Neural progenitor cell (in vitro differentiated cells): ENCODE results near the gene RGS8. TPM values are rescaled to one million over a fixed set of nuclear protein-coding genes. Genes with fewer than 3 reads are reported as not detected.
"Not testable (repeated sequence)": the region's sequence is repeated elsewhere in the genome, so short reads cannot be mapped to it uniquely, and the experiment has no call there.

ENCODE experiments used
- DNase-seq: peaks from one replicate; pipeline ENCODE4 v3.0.0-alpha.2; 2016; ENCODE audit warnings: low spot score
- H2AFZ ChIP-seq: fragments of 200-600 bp; sonication (generic); replicated peaks from 2 replicates; pipeline ENCODE4 v1.6.1; 2016; ENCODE audit warnings: antibody characterized with exemption
- H3F3A ChIP-seq: fragments of 200-600 bp; sonication (generic); 2 replicates; pipeline ENCODE4 v1.6.1; 2016; ENCODE audit warnings: antibody characterized with exemption, low read depth
- H3K27ac ChIP-seq: fragments of 200-600 bp; sonication (generic); 2 replicates; pipeline ENCODE4 v1.5.1; 2016; ENCODE audit warnings: mild to moderate bottlenecking
- H3K27me3 ChIP-seq: fragments of 200-600 bp; sonication (generic); 2 replicates; pipeline ENCODE4 v1.6.1; 2016; ENCODE audit warnings: mild to moderate bottlenecking, moderate library complexity
- H3K36me3 ChIP-seq: fragments of 200-600 bp; sonication (generic); 2 replicates; pipeline ENCODE4 v1.5.1; 2016
- H3K4me1 ChIP-seq: fragments of 200-600 bp; sonication (generic); 2 replicates; pipeline ENCODE4 v1.6.1; 2016; ENCODE audit warnings: mixed run types
- H3K4me2 ChIP-seq: fragments of 200-600 bp; sonication (generic); 2 replicates; pipeline ENCODE4 v1.6.1; 2016
- H3K4me3 ChIP-seq: fragments of 200-600 bp; sonication (generic); 2 replicates; pipeline ENCODE4 v1.5.1; 2016
- H3K79me2 ChIP-seq: fragments of 200-600 bp; sonication (generic); 2 replicates; pipeline ENCODE4 v1.6.1; 2016; ENCODE audit warnings: low read depth
- H3K9ac ChIP-seq: fragments of 200-600 bp; sonication (generic); 2 replicates; pipeline ENCODE4 v1.6.1; 2016
- H3K9me3 ChIP-seq: fragments of 200-600 bp; sonication (generic); 2 replicates; pipeline ENCODE4 v1.5.1; 2016; ENCODE audit warnings: low read depth
- H4K20me1 ChIP-seq: fragments of 200-600 bp; sonication (generic); 2 replicates; pipeline ENCODE4 v1.6.1; 2016; ENCODE audit warnings: low read depth
- H3K27ac Mint-ChIP-seq: 3 replicates; pipeline ENCODE4 v1.8.0; 2021; ENCODE audit warnings: mixed read lengths
- H3K27me3 Mint-ChIP-seq: 2 replicates; pipeline ENCODE4 v1.8.0; 2022; ENCODE audit warnings: low read depth, mild to moderate bottlenecking, inconsistent platforms, moderate library complexity, mixed read lengths; ENCODE audit not compliant: insufficient read depth
- H3K36me3 Mint-ChIP-seq: 3 replicates; pipeline ENCODE4 v1.8.0; 2021; ENCODE audit warnings: mixed read lengths
- H3K4me1 Mint-ChIP-seq: 3 replicates; pipeline ENCODE4 v1.8.0; 2021; ENCODE audit warnings: mixed read lengths
- H3K4me3 Mint-ChIP-seq: 3 replicates; pipeline ENCODE4 v1.8.0; 2021; ENCODE audit warnings: mild to moderate bottlenecking, moderate library complexity, mixed read lengths
- H3K9me3 Mint-ChIP-seq: 3 replicates; pipeline ENCODE4 v1.8.0; 2020; ENCODE audit warnings: mixed read lengths
- EZH2 ChIP-seq: fragments of 200-600 bp; sonication (generic); IDR thresholded peaks from 2 replicates; pipeline ENCODE4 v1.6.1; 2017; ENCODE audit warnings: antibody characterized with exemption, mild to moderate bottlenecking, moderate library complexity
- EZH2phosphoT487 ChIP-seq: fragments of 200-600 bp; sonication (generic); IDR thresholded peaks from 2 replicates; pipeline ENCODE4 v1.6.1; 2017; ENCODE audit warnings: antibody characterized with exemption
- total RNA-seq: library from RNA; depleted of rRNA; stranded (reverse); fragments of >200 nt; gene quantifications from 2 replicates; pipeline ENCODE4 v1.2.3, GENCODE V29; 2015; ENCODE audit warnings: low replicate concordance
- TF ChIP-seq, protein P1 (sequence below): fragments of 200-600 bp; sonication (generic); IDR thresholded peaks from 2 replicates; pipeline ENCODE4 v1.5.1; 2017; ENCODE audit warnings: antibody characterized with exemption, mild to moderate bottlenecking

Gene RGS8
- total RNA-seq, 1 donor from 2014 or later = 0.99 TPM

DNA sequence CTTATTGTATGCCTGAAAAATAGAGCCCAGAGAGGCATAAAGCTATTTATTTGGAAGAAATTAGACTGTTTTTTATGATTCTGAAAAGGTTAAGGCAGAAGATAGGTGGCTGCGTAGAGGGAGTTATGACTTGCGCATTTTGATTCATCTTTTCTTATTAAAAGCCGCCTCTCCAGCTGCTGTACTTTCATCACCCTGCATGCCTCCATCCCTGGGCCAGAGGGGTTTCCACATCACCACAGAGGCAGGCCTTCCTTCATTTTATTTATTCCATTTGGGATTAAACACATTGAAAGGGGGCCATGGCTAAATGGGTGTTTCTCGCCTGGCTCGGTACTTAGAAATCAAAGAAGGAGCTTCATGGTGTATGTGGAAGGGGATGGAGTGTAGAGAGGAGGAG is 14.6 kb upstream of the RGS8 start:
- TF ChIP-seq, protein P1, sequence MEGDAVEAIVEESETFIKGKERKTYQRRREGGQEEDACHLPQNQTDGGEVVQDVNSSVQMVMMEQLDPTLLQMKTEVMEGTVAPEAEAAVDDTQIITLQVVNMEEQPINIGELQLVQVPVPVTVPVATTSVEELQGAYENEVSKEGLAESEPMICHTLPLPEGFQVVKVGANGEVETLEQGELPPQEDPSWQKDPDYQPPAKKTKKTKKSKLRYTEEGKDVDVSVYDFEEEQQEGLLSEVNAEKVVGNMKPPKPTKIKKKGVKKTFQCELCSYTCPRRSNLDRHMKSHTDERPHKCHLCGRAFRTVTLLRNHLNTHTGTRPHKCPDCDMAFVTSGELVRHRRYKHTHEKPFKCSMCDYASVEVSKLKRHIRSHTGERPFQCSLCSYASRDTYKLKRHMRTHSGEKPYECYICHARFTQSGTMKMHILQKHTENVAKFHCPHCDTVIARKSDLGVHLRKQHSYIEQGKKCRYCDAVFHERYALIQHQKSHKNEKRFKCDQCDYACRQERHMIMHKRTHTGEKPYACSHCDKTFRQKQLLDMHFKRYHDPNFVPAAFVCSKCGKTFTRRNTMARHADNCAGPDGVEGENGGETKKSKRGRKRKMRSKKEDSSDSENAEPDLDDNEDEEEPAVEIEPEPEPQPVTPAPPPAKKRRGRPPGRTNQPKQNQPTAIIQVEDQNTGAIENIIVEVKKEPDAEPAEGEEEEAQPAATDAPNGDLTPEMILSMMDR = no peak
- TF ChIP-seq EZH2 = no peak
- TF ChIP-seq EZH2phosphoT487 = no peak
- Histone ChIP-seq H3K4me2 (no peak overlapping the region), H3K36me3 (no peaks in the 10 kb centered on the region), H3K79me2 (no peaks in the 10 kb centered on the region), H3F3A (peaks cover 42% of the 10 kb centered on the region), H3K9me3 (no peaks in the 10 kb centered on the region), H4K20me1 (no peaks in the 10 kb centered on the region), H3K4me3 (no peak overlapping the region), H3K4me1 (peaks cover 63% of the 10 kb centered on the region), H3K27ac (peak overlapping the region; percentile 13), H3K9ac (no peak overlapping the region), H2AFZ (peak overlapping the region; percentile 86), H3K27me3 (no peaks in the 10 kb centered on the region)
- Mint-ChIP-seq H3K27ac (peak overlapping the region; percentile 86), H3K9me3 (peaks cover 3% of the 10 kb centered on the region), H3K27me3 (no peaks in the 10 kb centered on the region), H3K36me3 (no peaks in the 10 kb centered on the region), H3K4me1 (peaks cover 40% of the 10 kb centered on the region), H3K4me3 (peak overlapping the region; percentile 4)
- no peak for DNase-seq

DNA sequence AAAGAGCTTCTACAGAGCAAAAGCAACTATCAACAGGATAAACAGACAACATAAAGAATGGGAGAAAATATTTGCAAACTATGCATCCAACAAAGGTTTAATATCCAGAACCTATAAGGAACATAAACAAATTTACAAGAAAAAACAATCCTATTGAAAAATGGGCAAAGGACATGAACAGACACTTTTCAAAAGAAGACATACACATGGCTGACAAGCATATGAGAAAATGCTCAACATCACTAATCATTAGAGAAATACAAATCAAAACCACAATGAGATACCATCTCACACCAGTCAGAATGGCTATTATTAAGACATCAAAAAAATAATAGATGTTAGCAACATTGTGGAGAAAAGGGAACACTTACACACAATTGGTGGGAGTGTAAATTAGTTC is 8.8 kb upstream of the RGS8 start:
- H3K4me2 ChIP-seq, H4K20me1 ChIP-seq, H3K79me2 ChIP-seq, H3K9ac ChIP-seq, H3K9me3 ChIP-seq, H3K36me3 ChIP-seq, H3K4me3 ChIP-seq, H3K27ac Mint-ChIP-seq, H3K4me3 Mint-ChIP-seq, H3K27ac ChIP-seq, H3K36me3 Mint-ChIP-seq, H3K27me3 Mint-ChIP-seq, H3K4me1 ChIP-seq, H2AFZ ChIP-seq, DNase-seq, H3K27me3 ChIP-seq, H3F3A ChIP-seq, H3K4me1 Mint-ChIP-seq: not testable (repeated sequence)
- peaks cover 22% of the 10 kb centered on the region for H3K9me3 Mint-ChIP-seq

DNA sequence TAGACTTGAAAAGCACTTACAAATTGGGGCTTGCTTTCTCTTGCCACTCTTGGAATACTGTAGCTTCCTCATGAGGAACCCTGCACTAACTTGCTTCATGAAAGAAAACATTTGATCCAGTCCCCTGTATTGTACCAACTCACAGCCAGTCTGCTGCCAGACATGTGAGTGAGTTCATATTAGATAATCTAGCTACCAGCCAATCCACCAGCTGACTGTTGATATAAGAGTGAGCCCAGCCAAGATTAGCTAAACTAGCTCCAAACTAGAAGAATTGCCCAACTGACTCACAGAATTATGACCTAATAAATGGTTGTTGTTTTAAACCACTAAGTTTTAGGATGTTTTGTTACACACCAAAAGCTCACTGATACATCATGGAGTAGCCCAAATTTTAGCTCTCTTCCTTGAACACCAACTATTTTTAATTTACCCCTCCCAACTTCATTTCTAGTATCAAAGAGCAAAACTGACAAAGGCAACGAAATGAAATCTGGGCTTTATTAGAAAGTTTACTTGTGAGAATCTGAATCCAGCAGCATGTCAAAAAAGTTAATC is 6.6 kb upstream of the RGS8 start:
- no peak for DNase-seq
- H3K79me2 ChIP-seq = no peaks in the 10 kb centered on the region
- no peak overlapping the region for H3K27ac ChIP-seq
- no peak overlapping the region for H3K4me3 Mint-ChIP-seq
- no peaks in the 10 kb centered on the region for H3K36me3 ChIP-seq
- no peak overlapping the region for H3K9ac ChIP-seq
- TF ChIP-seq, protein P1 = no peak
- no peak for TF ChIP-seq EZH2
- no peak for TF ChIP-seq EZH2phosphoT487
- no peaks in the 10 kb centered on the region for H3K36me3 Mint-ChIP-seq
- no peak overlapping the region for H3K4me2 ChIP-seq
- no peaks in the 10 kb centered on the region for H3K9me3 ChIP-seq
- no peaks in the 10 kb centered on the region for H3K27me3 ChIP-seq
- H3K9me3 Mint-ChIP-seq = peaks cover 22% of the 10 kb centered on the region
- H3K4me1 ChIP-seq = no peaks in the 10 kb centered on the region
- H3K27me3 Mint-ChIP-seq = peaks cover 4% of the 10 kb centered on the region
- H3K4me1 Mint-ChIP-seq = no peaks in the 10 kb centered on the region
- no peaks in the 10 kb centered on the region for H3F3A ChIP-seq
- no peak overlapping the region for H2AFZ ChIP-seq
- no peaks in the 10 kb centered on the region for H4K20me1 ChIP-seq
- no peak overlapping the region for H3K27ac Mint-ChIP-seq
- H3K4me3 ChIP-seq = no peak overlapping the region

DNA sequence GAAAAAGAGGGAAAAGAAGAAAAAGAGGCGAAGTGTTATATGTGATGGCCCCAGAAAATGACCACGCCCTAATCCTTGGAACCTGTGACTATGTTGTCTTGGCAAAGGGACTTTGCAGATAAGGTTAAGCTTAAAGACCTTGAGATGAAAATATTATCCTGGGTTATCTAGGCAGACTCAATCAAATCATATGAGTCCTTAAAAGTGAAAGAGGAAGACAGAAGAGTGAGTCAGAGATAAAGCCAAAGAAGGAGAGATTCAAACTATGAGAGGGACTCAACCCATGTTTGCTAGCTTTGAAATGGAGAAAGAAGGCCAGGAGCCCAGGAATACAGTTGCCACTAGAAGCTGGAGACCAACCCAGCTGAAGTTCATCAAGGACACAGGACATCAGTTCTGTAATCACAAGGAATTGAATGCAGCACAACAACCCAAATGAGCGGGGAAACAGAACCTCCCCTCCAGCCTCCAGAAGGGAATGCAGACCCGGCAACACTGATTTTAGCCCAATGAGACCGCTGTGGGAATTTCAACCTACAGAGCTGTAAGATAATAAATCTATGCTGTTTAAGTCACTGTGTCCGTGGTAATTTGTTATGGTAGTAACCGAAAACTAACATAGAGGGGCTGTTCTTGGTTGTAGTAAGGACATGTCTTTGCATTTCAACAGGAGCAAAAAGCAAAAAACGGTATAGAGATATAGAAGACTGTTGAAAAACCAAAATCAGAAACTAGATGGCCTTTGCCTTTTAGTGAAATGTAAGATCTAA is 4.2 kb upstream of the RGS8 start:
- TF ChIP-seq, protein P1 = no peak
- no peak for TF ChIP-seq EZH2phosphoT487
- no peak for TF ChIP-seq EZH2
- Histone ChIP-seq H2AFZ (no peak overlapping the region), H3K27me3 (peaks cover 7% of the 10 kb centered on the region), H3F3A (peaks cover 6% of the 10 kb centered on the region), H3K9me3 (no peaks in the 10 kb centered on the region), H3K79me2 (no peaks in the 10 kb centered on the region), H3K4me3 (no peak overlapping the region), H3K27ac (no peak overlapping the region), H3K9ac (no peak overlapping the region), H3K4me1 (peaks cover 19% of the 10 kb centered on the region), H3K4me2 (no peak overlapping the region), H4K20me1 (no peaks in the 10 kb centered on the region), H3K36me3 (no peaks in the 10 kb centered on the region)
- Mint-ChIP-seq H3K4me3 (no peak overlapping the region), H3K36me3 (no peaks in the 10 kb centered on the region), H3K4me1 (peaks cover 5% of the 10 kb centered on the region), H3K27me3 (peaks cover 4% of the 10 kb centered on the region), H3K9me3 (peaks cover 16% of the 10 kb centered on the region), H3K27ac (no peak overlapping the region)
- no peak for DNase-seq
